Measurements from ENCODE around the gene STK32B. TPM values are rescaled to one million over a fixed set of nuclear protein-coding genes. Genes with fewer than 3 reads are reported as not detected.

STK32B gene
- total RNA-seq, 1 donor, result 5.3 TPM

GRCh38 chr4:5469151-5469775 is 418.0 kb downstream of the STK32B start:
- no peak overlapping the region for H3K4me3 ChIP-seq (ENCODE audit: low read depth, low read length)
- TF ChIP-seq CTCF (IDR thresholded peaks at IDR 0.05; ENCODE audit: insufficient read depth, low read length), result no peak
- no peak for DNase-seq (ENCODE audit: low read depth)

GRCh38 chr4:5469861-5470260 is 418.6 kb downstream of the STK32B start:
- TF ChIP-seq CTCF (IDR thresholded peaks at IDR 0.05; ENCODE audit: insufficient read depth, low read length), result no peak
- no peak for DNase-seq (ENCODE audit: low read depth)

GRCh38 chr4:5470318-5471198 is 419.3 kb downstream of the STK32B start:
- DNase-seq (ENCODE audit: low read depth), result no peak
- no peak overlapping the region for H3K4me3 ChIP-seq (ENCODE audit: low read depth, low read length)
- no peak for TF ChIP-seq CTCF (IDR thresholded peaks at IDR 0.05; ENCODE audit: insufficient read depth, low read length)

More at GRCh38 chr4:5469861-5470260, 418.6 kb downstream of the STK32B start:
- no peak overlapping the region for H3K4me3 ChIP-seq (ENCODE audit: low read depth, low read length)

- TF ChIP-seq CTCF (IDR thresholded peaks at IDR 0.05; ENCODE audit: insufficient read depth, low read length), result no peak
- no peak for DNase-seq (ENCODE audit: low read depth)
- no peak overlapping the region for H3K4me3 ChIP-seq (ENCODE audit: low read depth, low read length)
Observed at GRCh38 chr4:5471206-5471605, 419.9 kb downstream of the STK32B start.

- no peak overlapping the region for H3K4me3 ChIP-seq (ENCODE audit: low read depth, low read length)
- DNase-seq (ENCODE audit: low read depth), result no peak
- no peak for TF ChIP-seq CTCF (IDR thresholded peaks at IDR 0.05; ENCODE audit: insufficient read depth, low read length)
Observed at GRCh38 chr4:5471691-5472090, 420.4 kb downstream of the STK32B start.

GRCh38 chr4:5472160-5472591 is 420.9 kb downstream of the STK32B start:
- DNase-seq (ENCODE audit: low read depth), result no peak
- no peak overlapping the region for H3K4me3 ChIP-seq (ENCODE audit: low read depth, low read length)
- TF ChIP-seq CTCF (IDR thresholded peaks at IDR 0.05; ENCODE audit: insufficient read depth, low read length), result no peak

Data from fibroblast of the aortic adventitia (primary cell).